ENCODE data around the gene ATP6V0B. TPM values are rescaled to one million over a fixed set of nuclear protein-coding genes. Genes with fewer than 3 reads are reported as not detected.

ATP6V0B gene
- total and polyA plus RNA-seq, 10 of the 15 experiments (the other 5 are each of a cell fraction or from before 2014, with no cell fraction given), result 65.3 to 250 (median 144) TPM

DNA sequence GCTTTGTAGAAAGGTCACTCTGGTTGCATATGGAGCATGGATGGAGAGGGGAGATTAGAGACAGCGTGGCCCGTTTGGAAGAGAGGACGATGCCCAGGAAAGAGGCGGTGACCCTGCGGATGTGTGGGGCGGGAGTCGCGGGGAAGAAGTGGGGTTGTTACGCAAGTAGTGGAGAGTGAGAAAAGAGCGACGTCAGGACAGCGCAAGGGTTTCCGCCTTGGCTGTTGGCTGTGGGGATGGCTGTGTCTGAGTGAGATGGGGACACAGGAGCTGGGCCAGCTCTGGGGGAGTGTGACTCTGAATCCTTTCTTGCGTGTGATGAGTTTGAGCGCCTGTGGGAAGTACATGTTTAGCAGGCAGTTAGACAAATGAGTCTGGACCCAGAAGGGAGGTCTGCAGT, 8.0 kb downstream of the ATP6V0B start (continued):
- TF ChIP-seq, protein P1, sequence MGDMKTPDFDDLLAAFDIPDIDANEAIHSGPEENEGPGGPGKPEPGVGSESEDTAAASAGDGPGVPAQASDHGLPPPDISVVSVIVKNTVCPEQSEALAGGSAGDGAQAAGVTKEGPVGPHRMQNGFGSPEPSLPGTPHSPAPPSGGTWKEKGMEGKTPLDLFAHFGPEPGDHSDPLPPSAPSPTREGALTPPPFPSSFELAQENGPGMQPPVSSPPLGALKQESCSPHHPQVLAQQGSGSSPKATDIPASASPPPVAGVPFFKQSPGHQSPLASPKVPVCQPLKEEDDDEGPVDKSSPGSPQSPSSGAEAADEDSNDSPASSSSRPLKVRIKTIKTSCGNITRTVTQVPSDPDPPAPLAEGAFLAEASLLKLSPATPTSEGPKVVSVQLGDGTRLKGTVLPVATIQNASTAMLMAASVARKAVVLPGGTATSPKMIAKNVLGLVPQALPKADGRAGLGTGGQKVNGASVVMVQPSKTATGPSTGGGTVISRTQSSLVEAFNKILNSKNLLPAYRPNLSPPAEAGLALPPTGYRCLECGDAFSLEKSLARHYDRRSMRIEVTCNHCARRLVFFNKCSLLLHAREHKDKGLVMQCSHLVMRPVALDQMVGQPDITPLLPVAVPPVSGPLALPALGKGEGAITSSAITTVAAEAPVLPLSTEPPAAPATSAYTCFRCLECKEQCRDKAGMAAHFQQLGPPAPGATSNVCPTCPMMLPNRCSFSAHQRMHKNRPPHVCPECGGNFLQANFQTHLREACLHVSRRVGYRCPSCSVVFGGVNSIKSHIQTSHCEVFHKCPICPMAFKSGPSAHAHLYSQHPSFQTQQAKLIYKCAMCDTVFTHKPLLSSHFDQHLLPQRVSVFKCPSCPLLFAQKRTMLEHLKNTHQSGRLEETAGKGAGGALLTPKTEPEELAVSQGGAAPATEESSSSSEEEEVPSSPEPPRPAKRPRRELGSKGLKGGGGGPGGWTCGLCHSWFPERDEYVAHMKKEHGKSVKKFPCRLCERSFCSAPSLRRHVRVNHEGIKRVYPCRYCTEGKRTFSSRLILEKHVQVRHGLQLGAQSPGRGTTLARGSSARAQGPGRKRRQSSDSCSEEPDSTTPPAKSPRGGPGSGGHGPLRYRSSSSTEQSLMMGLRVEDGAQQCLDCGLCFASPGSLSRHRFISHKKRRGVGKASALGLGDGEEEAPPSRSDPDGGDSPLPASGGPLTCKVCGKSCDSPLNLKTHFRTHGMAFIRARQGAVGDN (IDR thresholded peaks at IDR 0.05), result no peak
- TF ChIP-seq, protein P2, sequence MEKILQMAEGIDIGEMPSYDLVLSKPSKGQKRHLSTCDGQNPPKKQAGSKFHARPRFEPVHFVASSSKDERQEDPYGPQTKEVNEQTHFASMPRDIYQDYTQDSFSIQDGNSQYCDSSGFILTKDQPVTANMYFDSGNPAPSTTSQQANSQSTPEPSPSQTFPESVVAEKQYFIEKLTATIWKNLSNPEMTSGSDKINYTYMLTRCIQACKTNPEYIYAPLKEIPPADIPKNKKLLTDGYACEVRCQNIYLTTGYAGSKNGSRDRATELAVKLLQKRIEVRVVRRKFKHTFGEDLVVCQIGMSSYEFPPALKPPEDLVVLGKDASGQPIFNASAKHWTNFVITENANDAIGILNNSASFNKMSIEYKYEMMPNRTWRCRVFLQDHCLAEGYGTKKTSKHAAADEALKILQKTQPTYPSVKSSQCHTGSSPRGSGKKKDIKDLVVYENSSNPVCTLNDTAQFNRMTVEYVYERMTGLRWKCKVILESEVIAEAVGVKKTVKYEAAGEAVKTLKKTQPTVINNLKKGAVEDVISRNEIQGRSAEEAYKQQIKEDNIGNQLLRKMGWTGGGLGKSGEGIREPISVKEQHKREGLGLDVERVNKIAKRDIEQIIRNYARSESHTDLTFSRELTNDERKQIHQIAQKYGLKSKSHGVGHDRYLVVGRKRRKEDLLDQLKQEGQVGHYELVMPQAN (conservative IDR thresholded peaks at IDR 0.05), result no peak

DNA sequence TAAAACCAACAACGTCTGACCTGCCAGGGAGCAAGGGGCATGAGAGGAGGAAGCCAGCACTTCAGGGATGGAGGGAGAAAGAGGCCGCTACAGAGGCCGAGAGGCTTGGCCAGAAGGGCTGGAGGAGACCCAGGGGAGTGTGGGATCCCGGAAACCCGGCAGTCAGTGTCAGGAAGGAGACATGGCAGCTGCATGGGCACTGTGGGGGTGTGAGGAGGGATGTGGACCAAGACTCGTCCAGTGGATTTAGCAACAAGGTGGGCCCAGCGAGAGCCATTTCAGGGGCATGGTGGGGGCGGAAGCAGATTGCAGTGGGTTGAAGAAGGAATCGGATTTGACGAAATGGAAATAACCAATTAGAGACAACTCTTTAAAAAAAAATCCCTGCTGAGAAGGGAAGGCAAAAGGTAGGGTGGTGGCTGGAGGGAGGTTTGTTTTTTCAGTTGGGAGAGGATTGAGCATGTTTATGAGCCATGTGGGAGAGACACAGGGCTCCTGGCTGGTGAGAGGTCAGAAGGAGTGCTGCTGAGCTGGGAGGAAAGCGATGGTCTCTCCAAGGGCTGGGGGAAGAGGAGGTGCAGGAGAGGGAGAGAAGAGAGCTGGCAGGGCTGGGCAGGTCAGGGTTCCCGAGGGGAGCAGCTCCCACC, 8.6 kb downstream of the ATP6V0B start:
- 96% methylated on average over 12 of the region's 12 CpGs for whole genome bisulfite sequencing (ENCODE audit: insufficient coverage, insufficient replicate concordance, low lambda C conversion rate, missing lambda C conversion rate)
- Histone ChIP-seq H3K4me2 (ENCODE audit: control insufficient read depth, insufficient read depth) (no peak overlapping the region), H3K27me3 (replicated peaks in 1 of 2; ENCODE audit: control insufficient read depth in 2 of 2, insufficient read depth in 2 of 2, low read length in 1 of 2) (no peaks in the 10 kb centered on the region), H3K9ac (ENCODE audit: control insufficient read depth, insufficient read depth, low read length) (no peak overlapping the region), H3K9me3 (replicated peaks; ENCODE audit: control insufficient read depth, insufficient read depth, low read length) (no peaks in the 10 kb centered on the region), H3K4me1 (ENCODE audit: control insufficient read depth, insufficient read depth, low read length) (peaks cover 13% of the 10 kb centered on the region), H4K20me1 (ENCODE audit: control insufficient read depth, insufficient read depth) (no peaks in the 10 kb centered on the region), H2AFZ (ENCODE audit: control insufficient read depth, low read depth, low read length) (no peak overlapping the region), H3K79me2 (ENCODE audit: control insufficient read depth, insufficient read depth, low read length) (peaks cover 18% of the 10 kb centered on the region), H3K4me3 (no peak overlapping the region), H3K36me3 (ENCODE audit: control insufficient read depth in 2 of 2, insufficient read depth in 2 of 2, low read length in 1 of 2) (peaks cover 0 to 4% of the 10 kb centered on the region in 2 experiments; a peak in 3 of 4 replicates), H3K27ac (ENCODE audit: control insufficient read depth, insufficient read depth) (no peak overlapping the region)
- ChIA-PET POLR2A (no interaction called here), SMC1A (ENCODE audit: uncharacterized antibody, unreplicated experiment) (interaction anchor here (0.5 kb wide), 1 partner anchor 98 kb away, joined by 4 read pairs; no protein-coding TSS in a partner anchor), RAD21 (ENCODE audit: unreplicated experiment) (no interaction called here), CTCF (no interaction called here)
- in situ Hi-C loops (cut with MboI), result no loop called here
- FAIRE-seq (no peak), DNase-seq (ENCODE audit: low read depth, low spot score) (no peak), ATAC-seq (no peak)
- TF ChIP-seq FOXM1 (IDR thresholded peaks at IDR 0.05; ENCODE audit: low read depth, low read length) (no peak), RFX5 (IDR thresholded peaks at IDR 0.05; ENCODE audit: low read depth, low read length) (no peak)
- intact Hi-C loops (cut with micrococcal nuclease; ENCODE audit: unreplicated experiment), result no loop called here
- no TSS peak for BruUV-seq (replicated peaks)

Data from GM12878 (cell line).